HG02870 (cell line): ENCODE data around the gene TAS2R43.
"Not testable (repeated sequence)": the region's sequence is repeated elsewhere in the genome, so short reads cannot be mapped to it uniquely, and the experiment has no call there.

ENCODE experiments used
- ATAC-seq: cut with Tn5 transposase; IDR thresholded peaks from one replicate; pipeline ENCODE4 v1.9.1; 2021; ENCODE audit warnings: mild to moderate bottlenecking, moderate library complexity; ENCODE audit not compliant: unreplicated experiment

TAS2R43 gene

DNA sequence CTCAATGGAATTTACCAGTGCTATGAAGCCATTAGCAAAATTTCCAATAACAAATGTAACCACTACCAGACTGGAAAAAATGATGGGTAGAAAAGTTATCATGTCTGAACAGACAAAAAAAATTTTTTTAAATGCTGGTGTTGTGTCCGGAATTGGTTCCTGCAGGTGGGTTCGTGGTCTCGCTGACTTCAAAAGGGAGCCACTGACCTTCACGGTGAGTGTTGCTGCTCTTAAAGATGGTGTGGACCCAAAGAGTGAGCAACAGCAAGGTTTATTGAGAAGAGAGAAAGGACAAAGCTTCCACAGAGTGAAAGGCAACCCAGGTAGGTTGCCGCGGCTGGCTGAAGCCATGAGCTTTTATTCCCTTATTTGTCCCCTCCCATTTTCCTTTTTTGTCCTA is at the start of gene TAS2R43:
TSS of gene TAS2R43 (minus strand) at position 186 of the 400 bp plus-strand sequence. CDS start at position 102, 84 bp downstream.
- ATAC-seq: no peak

DNA sequence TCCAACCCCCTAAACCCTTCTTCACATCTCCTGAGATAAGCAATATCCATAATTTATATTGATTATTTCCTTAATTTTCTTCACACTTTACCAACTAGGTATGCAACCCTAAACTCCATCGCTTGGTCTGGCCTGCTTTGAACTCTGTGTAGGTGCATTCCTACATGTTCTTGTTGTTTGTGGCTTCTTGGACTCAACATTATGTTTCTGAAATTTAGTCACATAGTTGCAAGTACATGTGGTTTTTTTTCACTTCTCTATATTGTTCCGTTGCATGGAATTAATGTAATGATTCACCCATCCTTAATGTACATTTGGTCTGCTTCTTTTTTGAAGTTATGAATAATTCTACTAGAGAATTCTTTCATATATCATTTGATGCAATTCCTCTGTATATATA is 44.0 kb upstream of the TAS2R43 start:
- no peak for ATAC-seq

DNA sequence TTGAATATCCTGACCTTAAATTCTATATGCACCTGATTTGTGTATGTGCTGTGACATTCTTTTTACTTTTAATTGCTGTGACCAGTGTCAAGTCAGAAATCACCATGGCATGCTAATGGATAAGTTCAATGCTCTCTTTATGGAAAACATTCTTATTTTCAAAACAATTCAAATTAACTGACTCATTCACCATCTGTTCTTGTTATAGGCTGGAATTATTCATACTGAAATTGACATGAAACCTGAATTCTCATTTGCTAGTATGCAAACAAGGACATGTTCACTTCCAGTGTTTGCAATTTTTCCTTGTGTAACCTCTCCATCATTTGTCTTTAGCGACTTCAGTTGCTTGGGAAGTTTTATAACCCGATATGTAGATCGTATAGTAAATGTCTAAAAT is 42.2 kb upstream of the TAS2R43 start, which contains the start of gene TAS2R30:
TSS of gene TAS2R30 (minus strand) at position 340 of the 400 bp plus-strand sequence. CDS start 400 bp downstream, outside the sequence.
- no peak for ATAC-seq

- ATAC-seq: no peak
Measured at GRCh38 chr12:11133816-11134215, 41.7 kb upstream of the TAS2R43 start.

GRCh38 chr12:11133162-11133561 is 41.0 kb upstream of the TAS2R43 start:
- ATAC-seq: no peak

GRCh38 chr12:11130999-11131398 is 38.9 kb upstream of the TAS2R43 start:
- ATAC-seq: no peak

GRCh38 chr12:11130382-11130781 is 38.3 kb upstream of the TAS2R43 start:
- ATAC-seq: no peak

GRCh38 chr12:11114130-11114529 is 22.0 kb upstream of the TAS2R43 start:
- not testable (repeated sequence) for ATAC-seq

DNA sequence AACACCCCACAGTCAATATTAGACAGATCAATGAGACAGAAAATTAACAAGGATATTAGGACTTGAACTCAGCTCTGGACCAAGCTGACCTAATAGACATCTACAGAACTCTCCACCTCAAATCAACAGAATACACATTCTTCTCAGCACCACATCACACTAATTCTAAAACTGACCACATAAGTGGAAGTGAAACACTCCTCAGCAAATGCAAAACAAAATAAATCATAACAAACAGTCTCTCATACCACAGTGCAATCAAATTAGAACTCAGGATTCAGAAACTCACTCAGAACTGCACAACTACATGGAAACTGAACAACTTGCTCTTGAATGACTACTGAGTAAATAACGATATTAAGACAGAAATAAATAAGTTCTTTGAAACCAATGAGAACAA is 19.1 kb upstream of the TAS2R43 start:
- not testable (repeated sequence) for ATAC-seq

- ATAC-seq: no peak
Measured at GRCh38 chr12:11108862-11109261, 16.7 kb upstream of the TAS2R43 start.

GRCh38 chr12:11107719-11108118 is 15.6 kb upstream of the TAS2R43 start:
- ATAC-seq: no peak

DNA sequence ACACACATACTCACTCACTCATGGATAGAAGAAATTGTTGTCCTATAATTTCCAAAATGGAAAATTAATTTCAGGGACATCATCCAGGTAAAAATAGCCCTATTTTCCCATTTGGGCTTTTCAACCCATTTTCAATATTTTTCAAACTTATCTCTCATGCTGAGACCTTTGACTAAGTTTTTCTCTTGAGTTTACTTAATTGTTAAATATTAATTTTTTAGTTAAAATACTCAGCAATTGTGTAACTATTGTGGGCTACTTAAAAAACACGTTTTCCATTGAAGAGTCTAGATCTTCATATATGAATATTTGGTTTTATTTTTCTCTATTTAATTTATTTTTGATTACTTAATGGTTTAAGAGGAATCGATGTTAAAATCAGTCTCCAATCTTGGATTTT is 14.2 kb upstream of the TAS2R43 start:
- no peak for ATAC-seq

GRCh38 chr12:11105546-11105945 is 13.4 kb upstream of the TAS2R43 start:
- ATAC-seq: no peak

DNA sequence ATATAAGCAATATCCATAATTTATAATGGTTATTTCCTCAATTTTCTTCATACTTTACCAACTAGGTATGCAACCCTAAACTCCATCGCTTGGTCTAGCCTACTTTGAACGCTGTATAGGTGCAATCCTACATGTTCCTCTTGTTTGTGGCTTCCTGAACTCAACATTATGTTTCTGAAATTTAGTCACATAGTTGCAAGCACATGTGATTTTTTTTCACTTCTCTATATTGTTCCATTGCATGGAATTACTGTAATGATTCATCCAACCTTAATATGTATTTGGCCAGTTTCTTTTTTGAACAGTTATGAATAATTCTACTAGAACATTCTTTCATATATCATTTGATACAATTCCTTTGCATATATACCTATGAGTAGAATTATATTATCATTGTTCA is 2.8 kb upstream of the TAS2R43 start:
- ATAC-seq: not testable (repeated sequence)

- ATAC-seq: no peak
Measured at GRCh38 chr12:11089246-11089645, 2.9 kb downstream of the TAS2R43 start.

- ATAC-seq: no peak
Measured at GRCh38 chr12:11085419-11085818, 6.7 kb downstream of the TAS2R43 start.

GRCh38 chr12:11081987-11082386 is 10.1 kb downstream of the TAS2R43 start:
- ATAC-seq: no peak

DNA sequence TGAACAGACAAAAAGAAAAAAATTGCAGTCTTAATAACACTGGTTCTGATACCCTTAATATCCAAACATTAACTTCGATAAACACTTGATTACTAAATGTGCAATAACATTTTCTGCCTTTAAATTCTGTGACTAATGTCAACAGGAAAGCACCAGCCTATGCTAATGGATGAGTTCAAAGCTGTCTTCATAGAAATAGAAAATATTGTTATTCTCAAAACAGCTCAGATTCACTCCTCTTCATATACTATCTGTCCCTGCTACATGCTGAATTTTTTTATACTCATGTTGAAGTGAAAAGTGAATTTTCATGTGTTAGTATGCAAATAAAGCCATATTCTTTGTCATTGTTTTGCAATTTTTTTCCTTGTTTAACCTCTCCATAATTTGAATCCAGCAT is 13.9 kb downstream of the TAS2R43 start:
- ATAC-seq: no peak

- no peak for ATAC-seq
Measured at GRCh38 chr12:11075642-11076041, 16.5 kb downstream of the TAS2R43 start.

- ATAC-seq: no peak
Measured at GRCh38 chr12:11071414-11071813, 20.7 kb downstream of the TAS2R43 start.

- no peak for ATAC-seq
Measured at GRCh38 chr12:11070999-11071398, 21.1 kb downstream of the TAS2R43 start.

DNA sequence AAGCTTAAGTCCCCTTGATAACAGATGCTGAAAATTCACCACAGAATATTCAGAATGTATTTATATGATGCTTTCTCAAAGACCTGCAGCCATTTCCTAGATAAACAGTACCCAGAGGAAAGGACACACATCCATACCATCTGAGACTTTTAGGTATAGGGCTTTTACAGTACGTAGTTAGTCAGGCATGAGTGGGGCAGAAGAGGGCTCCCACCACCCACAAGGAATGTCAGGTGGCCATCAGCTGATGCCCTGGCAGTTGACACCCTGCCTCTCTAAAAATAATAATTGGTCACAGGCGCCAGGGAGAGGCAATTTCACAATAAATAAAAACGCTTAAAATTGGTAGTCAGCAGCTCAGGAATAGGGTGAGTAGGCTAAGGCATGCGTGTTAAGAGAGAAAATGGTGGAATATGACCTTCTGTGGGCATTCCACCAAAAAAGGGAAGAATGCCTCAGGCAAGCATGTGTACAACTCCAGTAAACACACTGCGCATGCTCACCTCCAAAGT is 22.2 kb downstream of the TAS2R43 start:
- no peak for ATAC-seq

GRCh38 chr12:11067514-11067913 is 24.6 kb downstream of the TAS2R43 start:
- ATAC-seq: no peak
